HepG2 (cell line): Measurements from ENCODE around the gene SIDT1. TPM values are rescaled to one million over a fixed set of nuclear protein-coding genes. Genes with fewer than 3 reads are reported as not detected.
A peak's percentile ranks its signal among the peaks of the same experiment; 100 is the strongest.

Source experiments
- ATAC-seq: fragments of 200-7000 bp; cut with Tn5 transposase; 3 replicates; pipeline ENCODE4 v1.9.1; 2020; ENCODE audit warnings: mild to moderate bottlenecking, moderate library complexity
- BruUV-seq: library from RNA; stranded (reverse); fragments of 400-500 nt; replicated peaks from 2 replicates; lab custom pipeline; 2021; lab: Mats Ljungman, UMichigan
- CTCF ChIA-PET: fragments of 300-600 bp; formaldehyde crosslinking; extraction: SDS; loops from one replicate; lab custom pipeline; 2021; ENCODE audit warnings: low total read pairs, inconsistent platforms, low intra/inter-chr PET ratio; lab: Yijun Ruan, JAX
- POLR2A ChIA-PET: fragments of 350-600 bp; sonication (Branson Sonifier 250); formaldehyde crosslinking; loops from one replicate; lab custom pipeline; 2020; ENCODE audit warnings: antibody characterized with exemption, inconsistent platforms; lab: Yijun Ruan, JAX
- DNase-seq: peaks from one replicate; pipeline ENCODE4 v3.0.0-alpha.2; 2015; ENCODE audit warnings: low spot score
- FAIRE-seq: peaks from 3 replicates; lab custom pipeline; 2011; peaks lifted over from hg19 to GRCh38; lab: Jason Lieb, UNC
- H2AFZ ChIP-seq: one replicate; pipeline ENCODE4 v1.6.1; 2011; ENCODE audit warnings: low read length, inconsistent platforms
- H3K27ac ChIP-seq: fragments of 300-600 bp; 3 replicates; pipeline ENCODE4 v1.8.0; 2011; ENCODE audit warnings: mixed run types, mild to moderate bottlenecking, mixed read lengths, low read length, inconsistent platforms; ENCODE audit not compliant: insufficient read depth; ENCODE audit errors: extremely low read length
- H3K27me3 ChIP-seq, 2 experiments: fragments of 200-600 bp in 1 of 2; 2 replicates in 1 of 2; 3 replicates in 1 of 2; pipeline versions ENCODE4 v1.6.0 to v1.8.0; 2011; ENCODE audit warnings: low read length in 2 of 2, mild to moderate bottlenecking in 2 of 2, moderate library complexity in 2 of 2, inconsistent platforms in 1 of 2; ENCODE audit not compliant: insufficient read depth in 2 of 2, control insufficient read depth in 1 of 2
- H3K36me3 ChIP-seq, 2 experiments: fragments of 200-600 bp in 1 of 2; replicated peaks in 1 of 2; 2 replicates in 1 of 2; 3 replicates in 1 of 2; pipeline versions ENCODE4 v1.5.1 to v1.8.0; 2011; ENCODE audit warnings: low read length in 2 of 2, inconsistent platforms in 1 of 2; ENCODE audit not compliant: insufficient read depth in 2 of 2, control insufficient read depth in 1 of 2
- H3K4me1 ChIP-seq: 2 replicates; pipeline ENCODE4 v1.5.1; 2012; ENCODE audit warnings: low read length, inconsistent platforms; ENCODE audit not compliant: insufficient read depth
- H3K4me2 ChIP-seq: 2 replicates; pipeline ENCODE4 v1.6.0; 2011; ENCODE audit warnings: low read depth, low read length, inconsistent platforms
- H3K4me3 ChIP-seq, 3 experiments: fragments of 200-600 bp in 1 of 3; sonication (generic), shearing (Covaris generic) in 1 of 3; replicated peaks in 1 of 3; 2 replicates each; pipeline ENCODE4 v1.5.1; 2011 to 2016; ENCODE audit warnings: low read length in 3 of 3, inconsistent platforms in 2 of 3, low read depth in 2 of 3, mild to moderate bottlenecking in 2 of 3, control low read depth in 1 of 3, mixed read lengths in 1 of 3; ENCODE audit not compliant: insufficient read depth in 1 of 3
- H3K79me2 ChIP-seq: one replicate; pipeline ENCODE4 v1.6.1; 2011; ENCODE audit warnings: low read length, inconsistent platforms; ENCODE audit not compliant: insufficient read depth
- H3K9ac ChIP-seq: 2 replicates; pipeline ENCODE4 v1.6.0; 2011; ENCODE audit warnings: mild to moderate bottlenecking, low read depth, low read length, inconsistent platforms; ENCODE audit not compliant: insufficient read depth
- H3K9me3 ChIP-seq: 2 replicates; pipeline ENCODE4 v1.5.1; 2012; ENCODE audit warnings: mild to moderate bottlenecking, low read length
- H4K20me1 ChIP-seq: 2 replicates; pipeline ENCODE4 v1.6.0; 2011; ENCODE audit warnings: inconsistent platforms, mild to moderate bottlenecking, low read length, moderate library complexity; ENCODE audit not compliant: insufficient read depth
- ZBTB1 ChIP-seq: sonication (generic); formaldehyde crosslinking; IDR thresholded peaks from 2 replicates; pipeline ENCODE4 v1.4.0; 2020; ENCODE audit warnings: missing genetic modification reagents, borderline replicate concordance
- WGBS: methylation state at CpG from one replicate; pipeline ENCODE4 v1.1.6; 2017; ENCODE audit warnings: low lambda C conversion rate; 5-methylcytosine and 5-hydroxymethylcytosine counted together
- in situ Hi-C: cut with HindIII; loops from 2 replicates; pipeline ENCODE4 v1.10.0; 2017; ENCODE audit warnings: low pct_unique_long_range_greater_than_20kb; ENCODE audit not compliant: extremely low pct_ligation_motif_present
- intact Hi-C: fragments of 100-400 bp; cut with micrococcal nuclease; formaldehyde crosslinking; loops from one replicate; pipeline ENCODE4 v1.10.0; 2022; ENCODE audit not compliant: unreplicated experiment
- polyA plus RNA-seq, 8 experiments: library from polyadenylated mRNA; depleted of rRNA in 3 of 8; stranded (reverse) in 7 of 8; unstranded in 1 of 8; fragments of >200 nt; fragmentation: Illumina TruSeq in 4 of 8; extraction: Trizol in 4 of 8; gene quantifications; 2 replicates each; pipeline versions ENCODE4 v1.2.1 to v1.2.3, GENCODE V29; 2011 to 2016; ENCODE audit warnings: low read depth in 4 of 8, missing spikeins in 1 of 8, mixed read lengths in 1 of 8; ENCODE audit not compliant: insufficient read depth in 1 of 8
- total RNA-seq, 5 experiments: library from RNA; depleted of rRNA; stranded (reverse); fragments of >200 nt; fragmentation: Illumina TruSeq; extraction: Trizol; gene quantifications; 2 replicates each; pipeline ENCODE4 v1.2.3, GENCODE V29; 2016; ENCODE audit warnings: low read depth in 1 of 5
- TF ChIP-seq, protein P1 (sequence below), 2 experiments: fragments of 450-650 bp in 1 of 2; sonication (generic) in 1 of 2; formaldehyde crosslinking in 1 of 2; IDR thresholded peaks; 2 replicates each; pipeline versions ENCODE4 v1.6.1 to v1.8.0; 2016 to 2022; ENCODE audit warnings: antibody characterized with exemption in 1 of 2, mild to moderate bottlenecking in 1 of 2, missing genetic modification reagents in 1 of 2

SIDT1 gene
- total and polyA plus RNA-seq, 2 of the 13 experiments (the other 11 are each of a cell fraction or from before 2014, with no cell fraction given): 0.07 TPM

DNA sequence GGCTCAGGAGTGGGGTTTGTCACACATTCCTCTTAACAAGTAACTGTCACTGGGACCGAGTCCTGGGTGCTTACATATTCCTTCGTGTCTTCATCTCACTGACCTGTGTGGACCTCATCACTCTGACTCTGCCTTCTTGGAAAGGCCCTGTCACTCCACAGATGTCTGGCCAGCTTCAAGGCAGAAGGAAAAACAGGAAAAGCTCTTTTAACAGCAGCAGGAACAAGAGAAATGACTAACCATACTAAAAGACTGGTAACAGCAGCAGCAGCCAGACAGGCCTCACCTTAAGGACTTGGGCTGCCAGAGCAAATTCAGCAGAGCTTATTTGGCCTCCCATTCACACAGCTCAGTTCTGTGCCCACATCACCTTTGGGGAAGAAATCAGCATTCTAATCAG, 96.0 kb downstream of the SIDT1 start:
- DNase-seq (no peak), ATAC-seq (no peak), FAIRE-seq (no peak)
- H3K4me3 ChIP-seq: no peak overlapping the region
- H3K27me3 ChIP-seq: 0 out of 5 replicates have a peak, but pooled peaks cover 0 to 9% of the 10 kb centered on the region in 2 experiments
- peak overlapping the region; percentile 20; the same call in 1 of the 2 replicates for H3K4me2 ChIP-seq
- peaks cover 55% of the 10 kb centered on the region for H3K4me1 ChIP-seq
- H3K27ac ChIP-seq: no peak overlapping the region
- no TSS peak for BruUV-seq
- H2AFZ ChIP-seq: no peak overlapping the region
- ChIA-PET CTCF (no interaction called here), POLR2A (interaction anchor here (1.0 kb wide), 1 partner anchor 35 kb away, joined by 5 read pairs; no protein-coding TSS in a partner anchor)
- H3K9ac ChIP-seq: no peak overlapping the region
- no peaks in the 10 kb centered on the region for H3K9me3 ChIP-seq
- no peaks in the 10 kb centered on the region for H3K79me2 ChIP-seq
- H3K36me3 ChIP-seq: no peaks in the 10 kb centered on the region
- no peak for TF ChIP-seq ZBTB1 (CRISPR knock-in tag)
- TF ChIP-seq, protein P1, sequence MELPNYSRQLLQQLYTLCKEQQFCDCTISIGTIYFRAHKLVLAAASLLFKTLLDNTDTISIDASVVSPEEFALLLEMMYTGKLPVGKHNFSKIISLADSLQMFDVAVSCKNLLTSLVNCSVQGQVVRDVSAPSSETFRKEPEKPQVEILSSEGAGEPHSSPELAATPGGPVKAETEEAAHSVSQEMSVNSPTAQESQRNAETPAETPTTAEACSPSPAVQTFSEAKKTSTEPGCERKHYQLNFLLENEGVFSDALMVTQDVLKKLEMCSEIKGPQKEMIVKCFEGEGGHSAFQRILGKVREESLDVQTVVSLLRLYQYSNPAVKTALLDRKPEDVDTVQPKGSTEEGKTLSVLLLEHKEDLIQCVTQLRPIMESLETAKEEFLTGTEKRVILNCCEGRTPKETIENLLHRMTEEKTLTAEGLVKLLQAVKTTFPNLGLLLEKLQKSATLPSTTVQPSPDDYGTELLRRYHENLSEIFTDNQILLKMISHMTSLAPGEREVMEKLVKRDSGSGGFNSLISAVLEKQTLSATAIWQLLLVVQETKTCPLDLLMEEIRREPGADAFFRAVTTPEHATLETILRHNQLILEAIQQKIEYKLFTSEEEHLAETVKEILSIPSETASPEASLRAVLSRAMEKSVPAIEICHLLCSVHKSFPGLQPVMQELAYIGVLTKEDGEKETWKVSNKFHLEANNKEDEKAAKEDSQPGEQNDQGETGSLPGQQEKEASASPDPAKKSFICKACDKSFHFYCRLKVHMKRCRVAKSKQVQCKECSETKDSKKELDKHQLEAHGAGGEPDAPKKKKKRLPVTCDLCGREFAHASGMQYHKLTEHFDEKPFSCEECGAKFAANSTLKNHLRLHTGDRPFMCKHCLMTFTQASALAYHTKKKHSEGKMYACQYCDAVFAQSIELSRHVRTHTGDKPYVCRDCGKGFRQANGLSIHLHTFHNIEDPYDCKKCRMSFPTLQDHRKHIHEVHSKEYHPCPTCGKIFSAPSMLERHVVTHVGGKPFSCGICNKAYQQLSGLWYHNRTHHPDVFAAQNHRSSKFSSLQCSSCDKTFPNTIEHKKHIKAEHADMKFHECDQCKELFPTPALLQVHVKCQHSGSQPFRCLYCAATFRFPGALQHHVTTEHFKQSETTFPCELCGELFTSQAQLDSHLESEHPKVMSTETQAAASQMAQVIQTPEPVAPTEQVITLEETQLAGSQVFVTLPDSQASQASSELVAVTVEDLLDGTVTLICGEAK (IDR thresholded peaks at IDR 0.05): no peak
- TF ChIP-seq, protein P1 (CRISPR knock-in tag; IDR thresholded peaks at IDR 0.05): 0 out of 2 replicates have a peak, but pooled peaks have one; percentile 28
- 51% methylated on average over 2 of the region's 2 CpGs for WGBS
- H4K20me1 ChIP-seq: no peaks in the 10 kb centered on the region
- in situ Hi-C loops (loop anchor here (10.0 kb wide), 1 partner anchor 134 kb away; no protein-coding TSS in a partner anchor), intact Hi-C loops (loop anchor here (5.0 to 10.0 kb wide), 2 partner anchors 51 to 494 kb away; no protein-coding TSS in a partner anchor)
